ENCODE data around the gene HERC2. TPM values are rescaled to one million over a fixed set of nuclear protein-coding genes. Genes with fewer than 3 reads are reported as not detected.

The HERC2 gene
- total and polyA plus RNA-seq, 4 donors, result 17.9 to 76.0 (median 39.8) TPM

DNA sequence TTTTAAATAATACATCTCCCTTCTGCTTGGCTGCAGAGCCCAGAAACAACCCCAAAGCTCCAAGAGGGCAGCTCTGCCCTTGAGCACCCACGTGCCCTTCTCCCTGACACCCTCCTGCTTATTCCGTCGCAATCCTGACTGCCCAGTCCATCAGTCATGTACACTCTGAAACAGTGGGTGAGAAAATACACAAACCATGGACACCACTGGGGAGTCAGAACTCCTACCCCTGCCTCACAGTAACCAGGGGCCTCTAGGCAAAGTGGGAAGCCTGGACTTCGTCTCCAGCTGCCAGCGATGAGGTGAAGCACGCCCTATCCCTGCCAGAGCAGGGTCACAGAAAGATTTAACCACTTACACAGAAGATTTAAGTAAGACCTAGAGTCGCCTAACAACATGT is 40.1 kb downstream of the HERC2 start:
- Histone ChIP-seq H3K4me3 (no peak overlapping the region), H3K27ac (ENCODE audit: low read depth in 1 of 2, low read length in 1 of 2) (no peak overlapping the region), H3K36me3 (ENCODE audit: control insufficient read depth in 4 of 4, insufficient read depth in 4 of 4, low read length in 4 of 4) (peaks cover 1 to 16% (median 8%) of the 10 kb centered on the region in 4 donors), H3K4me1 (ENCODE audit: control insufficient read depth in 5 of 5, insufficient read depth in 5 of 5, low read length in 5 of 5) (peaks cover 0 to 4% (median 0%) of the 10 kb centered on the region in 5 donors), H3K9ac (ENCODE audit: insufficient read depth in 1 of 2, low read length in 2 of 2) (no peak overlapping the region), H3K27me3 (ENCODE audit: control insufficient read depth in 3 of 3, insufficient read depth in 3 of 3, low read length in 2 of 3) (no peaks in the 10 kb centered on the region), H3K9me3 (ENCODE audit: control insufficient read depth in 4 of 4, insufficient read depth in 3 of 4, low read length in 3 of 4) (no peaks in the 10 kb centered on the region)
- TF ChIP-seq CTCF (IDR thresholded peaks at IDR 0.05; ENCODE audit: control extremely low read depth, extremely low read depth), result no peak
- no peak for ATAC-seq (ENCODE audit: insufficient read depth, low FRiP score)
- DNase-seq, result no peak
- 98% methylated on average over 7 of the region's 7 CpGs for WGBS, 2 donors

DNA sequence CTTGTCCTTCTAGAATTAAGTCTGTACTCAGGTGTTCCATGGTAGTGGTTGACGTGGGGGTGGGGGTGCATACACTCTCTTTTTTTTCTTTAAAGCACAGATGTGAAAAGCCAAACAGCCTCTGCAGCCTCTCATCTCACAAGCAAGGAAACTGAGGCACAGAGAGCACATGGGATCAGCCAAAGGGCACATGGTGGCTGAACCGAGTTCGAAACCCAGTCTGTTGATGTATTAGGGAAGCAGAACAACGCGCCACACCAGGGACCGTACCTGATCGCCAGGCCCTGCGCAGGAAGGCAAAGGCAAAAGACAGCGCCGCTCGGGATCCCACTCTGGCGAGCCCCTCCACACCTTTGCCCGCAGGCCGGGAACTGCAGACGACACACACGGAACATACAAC is 47.3 kb downstream of the HERC2 start:
- H3K27me3 ChIP-seq (ENCODE audit: control insufficient read depth in 3 of 3, insufficient read depth in 3 of 3, low read length in 2 of 3), result no peaks in the 10 kb centered on the region
- DNase-seq (no peak), ATAC-seq (ENCODE audit: insufficient read depth, low FRiP score) (no peak)
- no peak overlapping the region for H3K27ac ChIP-seq (ENCODE audit: low read depth in 1 of 2, low read length in 1 of 2)
- peaks cover 0 to 1% (median 0%) of the 10 kb centered on the region in 5 donors for H3K4me1 ChIP-seq (ENCODE audit: control insufficient read depth in 5 of 5, insufficient read depth in 5 of 5, low read length in 5 of 5)
- peaks cover 16 to 22% (median 20%) of the 10 kb centered on the region in 4 donors for H3K36me3 ChIP-seq (ENCODE audit: control insufficient read depth in 4 of 4, insufficient read depth in 4 of 4, low read length in 4 of 4)
- H3K4me3 ChIP-seq, result no peak overlapping the region
- no peak for TF ChIP-seq CTCF (IDR thresholded peaks at IDR 0.05; ENCODE audit: control extremely low read depth, extremely low read depth)
- H3K9ac ChIP-seq (ENCODE audit: insufficient read depth in 1 of 2, low read length in 2 of 2), result no peak overlapping the region
- WGBS, 2 donors, result 97 to 98% methylated on average over 16 of the region's 16 CpGs
- no peaks in the 10 kb centered on the region for H3K9me3 ChIP-seq (ENCODE audit: control insufficient read depth in 4 of 4, insufficient read depth in 3 of 4, low read length in 3 of 4)

- H3K27ac ChIP-seq (ENCODE audit: low read depth in 1 of 2, low read length in 1 of 2), result no peak overlapping the region
- ATAC-seq (ENCODE audit: insufficient read depth, low FRiP score) (no peak), DNase-seq (no peak)
- H3K4me1 ChIP-seq (ENCODE audit: control insufficient read depth in 5 of 5, insufficient read depth in 5 of 5, low read length in 5 of 5), result no peaks in the 10 kb centered on the region
- 93 to 95% methylated on average over 27 of the region's 27 CpGs for WGBS, 2 donors
- H3K4me3 ChIP-seq, result no peak overlapping the region
- no peaks in the 10 kb centered on the region for H3K27me3 ChIP-seq (ENCODE audit: control insufficient read depth in 3 of 3, insufficient read depth in 3 of 3, low read length in 2 of 3)
- H3K36me3 ChIP-seq (ENCODE audit: control insufficient read depth in 4 of 4, insufficient read depth in 4 of 4, low read length in 4 of 4), result peaks cover 20 to 26% (median 22%) of the 10 kb centered on the region in 4 donors
- no peak for TF ChIP-seq CTCF (IDR thresholded peaks at IDR 0.05; ENCODE audit: control extremely low read depth, extremely low read depth)
- peak overlapping the region in 1 of 2 donors; percentile 19 for H3K9ac ChIP-seq (ENCODE audit: insufficient read depth in 1 of 2, low read length in 2 of 2)
- H3K9me3 ChIP-seq (ENCODE audit: control insufficient read depth in 4 of 4, insufficient read depth in 3 of 4, low read length in 3 of 4), result no peaks in the 10 kb centered on the region
Measured at GRCh38 chr15:28273873-28274610, 47.9 kb downstream of the HERC2 start.
